ENCODE results near the gene SLC9A9. TPM values are rescaled to one million over a fixed set of nuclear protein-coding genes. Genes with fewer than 3 reads are reported as not detected.
A peak's percentile ranks its signal among the peaks of the same experiment; 100 is the strongest.

Gene SLC9A9
- total and polyA plus RNA-seq, 9 of the 15 experiments (the other 6 are each of a cell fraction or from before 2014, with no cell fraction given) = 0.03 to 0.13 TPM; not detected in 7

- TF ChIP-seq ZBTB5 (IDR thresholded peaks at IDR 0.05) = no peak
- TF ChIP-seq GABPA (tag; conservative IDR thresholded peaks at IDR 0.05; ENCODE audit: low read depth) = no peak
- TF ChIP-seq JUND (IDR thresholded peaks at IDR 0.05; ENCODE audit: borderline replicate concordance, low read depth, low read length) = peak; percentile 84
- TF ChIP-seq JUND (tag; IDR thresholded peaks at IDR 0.05; ENCODE audit: borderline replicate concordance, low read depth, low read length) = peak; percentile 64; the same call in 1 of the 3 replicates
- TF ChIP-seq POLR2AphosphoS5 (IDR thresholded peaks at IDR 0.05; ENCODE audit: control insufficient read depth, insufficient read depth, low read depth, low read length) = peak; percentile 59; the same call in 1 of the 2 replicates
- TF ChIP-seq BMI1 (IDR thresholded peaks at IDR 0.05; ENCODE audit: low read length) = no peak
- no peak for TF ChIP-seq RBFOX2 (IDR thresholded peaks at IDR 0.05; ENCODE audit: low read depth, low read length)
- TF ChIP-seq MEF2A (IDR thresholded peaks at IDR 0.05; ENCODE audit: control insufficient read depth, low read depth, low read length) = no peak
- no peak for TF ChIP-seq KAT2B (IDR thresholded peaks at IDR 0.05; ENCODE audit: low read depth, low read length)
- TF ChIP-seq ELK3 (CRISPR knock-in tag; IDR thresholded peaks at IDR 0.05) = no peak
- TF ChIP-seq SMC3 (conservative IDR thresholded peaks at IDR 0.05; ENCODE audit: insufficient read depth, low read depth, low read length) = no peak
- no peak for TF ChIP-seq ZNF717 (CRISPR knock-in tag; IDR thresholded peaks at IDR 0.05)
- no peak for TF ChIP-seq GTF2A2 (tag; IDR thresholded peaks at IDR 0.05)
- no peak for TF ChIP-seq EGR1 (conservative IDR thresholded peaks at IDR 0.05)
- peak; percentile 70 for TF ChIP-seq TCF3 (CRISPR knock-in tag; IDR thresholded peaks at IDR 0.05)
- TF ChIP-seq ZNF431 (CRISPR knock-in tag; IDR thresholded peaks at IDR 0.05) = no peak
- TF ChIP-seq ZBTB9 (CRISPR knock-in tag; IDR thresholded peaks at IDR 0.05) = no peak
- TF ChIP-seq HNRNPUL1 (IDR thresholded peaks at IDR 0.05; ENCODE audit: low read length) = no peak
- TF ChIP-seq HCFC1 (IDR thresholded peaks at IDR 0.05; ENCODE audit: low read depth, low read length) = no peak
- no peak for TF ChIP-seq XRCC5 (IDR thresholded peaks at IDR 0.05; ENCODE audit: low read depth, low read length)
- TF ChIP-seq RB1 (IDR thresholded peaks at IDR 0.05; ENCODE audit: low read depth) = no peak
- TF ChIP-seq POLR2A (conservative IDR thresholded peaks at IDR 0.05) = no peak
- no peak for TF ChIP-seq FIP1L1 (IDR thresholded peaks at IDR 0.05; ENCODE audit: low read depth, low read length, poor library complexity, severe bottlenecking)
- no peak for TF ChIP-seq SMARCA5 (IDR thresholded peaks at IDR 0.05)
- TF ChIP-seq CC2D1A (IDR thresholded peaks at IDR 0.05) = no peak
- TF ChIP-seq MTF1 (CRISPR knock-in tag; IDR thresholded peaks at IDR 0.05; ENCODE audit: borderline replicate concordance) = no peak
- no peak for TF ChIP-seq PHB (CRISPR knock-in tag; IDR thresholded peaks at IDR 0.05)
Observed at GRCh38 chr3:143222505-143222904, 625.8 kb downstream of the SLC9A9 start (continued).
